Measurements from ENCODE around the gene ODC1.
"Not testable (repeated sequence)": the region's sequence is repeated elsewhere in the genome, so short reads cannot be mapped to it uniquely, and the experiment has no call there.

Gene ODC1

DNA sequence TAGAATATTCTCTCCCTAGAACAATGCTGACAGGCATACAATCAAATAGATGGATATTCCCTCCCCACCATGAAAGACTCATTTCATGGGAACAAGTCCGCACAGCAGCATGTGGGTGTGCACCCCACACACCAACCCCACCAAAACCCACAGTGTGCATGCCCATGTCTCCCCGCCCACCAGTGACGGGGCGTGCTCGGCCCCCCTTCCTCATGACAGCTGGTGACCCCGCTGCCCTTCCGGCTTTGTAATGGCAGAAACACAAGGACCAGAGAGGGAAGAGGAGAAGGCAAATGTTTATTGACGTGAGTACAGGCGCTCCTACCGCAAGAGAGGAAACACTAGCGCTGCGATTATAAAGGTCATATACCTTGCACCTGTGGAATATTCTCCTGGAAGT, 30.8 kb upstream of the ODC1 start:
- in situ Hi-C loops (cut with MboI; ENCODE audit: low sequenced_read_pairs) = no loop called here

- in situ Hi-C loops (cut with MboI; ENCODE audit: low sequenced_read_pairs) = no loop called here
These were observed 30.1 kb upstream of the ODC1 start for GRCh38 chr2:10478298-10478625.

DNA sequence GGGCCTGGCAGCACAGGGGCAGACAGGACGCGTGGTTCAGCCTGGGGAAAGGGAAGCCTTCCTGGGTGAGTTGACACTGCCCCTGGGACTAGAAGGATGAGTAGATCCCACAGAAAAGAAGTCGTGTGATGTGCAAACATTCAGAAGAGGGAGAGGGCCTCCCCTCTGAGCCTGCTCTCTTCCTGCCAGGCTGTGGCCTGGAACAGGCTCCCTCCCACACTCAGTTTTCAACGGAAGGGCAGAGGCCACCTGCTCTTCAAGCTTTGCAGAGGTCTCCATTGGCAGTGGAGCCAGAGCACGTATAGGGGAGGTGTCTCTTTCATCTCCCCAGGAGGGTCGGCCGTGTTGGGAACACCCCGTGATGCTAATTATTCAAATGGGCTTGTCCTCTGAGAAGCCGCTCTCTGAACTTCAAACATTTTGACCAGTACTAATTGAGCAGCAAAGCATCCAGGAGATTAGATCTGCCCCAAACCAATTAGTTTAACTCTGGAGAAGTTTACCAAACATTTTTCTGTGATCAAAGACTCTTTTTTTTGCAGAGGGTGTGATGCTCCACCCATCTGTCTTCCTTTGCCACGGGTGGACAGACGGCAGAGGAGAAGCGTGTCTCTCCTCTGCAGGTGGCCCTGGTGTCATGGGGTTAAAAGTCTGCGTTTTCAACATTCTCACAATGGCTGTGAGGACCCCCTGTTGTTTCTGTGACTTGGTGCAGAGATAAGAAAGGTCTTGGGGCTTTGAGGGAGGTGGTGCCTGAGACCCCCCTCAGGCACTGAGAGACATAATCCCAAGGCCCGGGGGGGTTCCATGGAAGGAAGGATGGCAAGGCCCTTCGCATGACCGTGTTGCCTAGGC, 29.5 kb upstream of the ODC1 start:
- in situ Hi-C loops (cut with MboI; ENCODE audit: low sequenced_read_pairs) = no loop called here

DNA sequence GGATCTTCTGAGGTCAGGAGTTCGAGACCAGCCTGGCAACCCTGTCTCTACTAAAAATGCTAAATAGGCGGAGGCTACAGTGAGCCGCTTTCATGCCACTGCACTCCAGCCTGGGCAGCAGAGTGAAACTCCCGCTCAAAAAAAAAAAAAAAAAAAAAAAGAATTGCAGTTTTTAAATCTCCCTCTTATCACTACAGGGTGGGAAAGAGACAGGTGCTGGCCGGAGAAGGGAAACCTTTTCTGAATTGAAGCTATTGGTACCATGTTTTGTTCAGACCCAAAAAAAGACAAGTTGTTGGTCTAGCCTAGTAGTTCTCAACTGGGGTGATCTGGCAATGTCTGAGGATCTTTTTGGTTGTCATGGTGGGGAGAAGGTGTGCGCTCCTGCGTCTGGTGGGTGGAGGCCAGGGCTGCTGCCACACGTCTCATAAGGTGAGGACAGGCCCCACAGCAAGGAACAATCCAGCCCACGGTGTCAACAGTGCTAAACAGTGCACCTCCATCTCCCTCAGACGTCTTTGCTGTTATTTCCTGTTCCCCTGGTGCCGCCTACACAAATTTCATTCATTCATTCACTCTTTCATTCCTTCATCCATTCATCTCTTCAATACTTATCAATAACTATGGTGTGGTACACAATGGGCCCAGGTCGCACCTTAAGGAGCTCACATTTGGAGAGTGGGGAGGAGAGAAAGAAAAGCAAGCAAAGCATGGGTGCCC, 28.8 kb upstream of the ODC1 start:
- in situ Hi-C loops (cut with MboI; ENCODE audit: low sequenced_read_pairs) = no loop called here

- in situ Hi-C loops (cut with MboI; ENCODE audit: low sequenced_read_pairs) = no loop called here
These were observed 27.9 kb upstream of the ODC1 start for GRCh38 chr2:10475811-10476660.

DNA sequence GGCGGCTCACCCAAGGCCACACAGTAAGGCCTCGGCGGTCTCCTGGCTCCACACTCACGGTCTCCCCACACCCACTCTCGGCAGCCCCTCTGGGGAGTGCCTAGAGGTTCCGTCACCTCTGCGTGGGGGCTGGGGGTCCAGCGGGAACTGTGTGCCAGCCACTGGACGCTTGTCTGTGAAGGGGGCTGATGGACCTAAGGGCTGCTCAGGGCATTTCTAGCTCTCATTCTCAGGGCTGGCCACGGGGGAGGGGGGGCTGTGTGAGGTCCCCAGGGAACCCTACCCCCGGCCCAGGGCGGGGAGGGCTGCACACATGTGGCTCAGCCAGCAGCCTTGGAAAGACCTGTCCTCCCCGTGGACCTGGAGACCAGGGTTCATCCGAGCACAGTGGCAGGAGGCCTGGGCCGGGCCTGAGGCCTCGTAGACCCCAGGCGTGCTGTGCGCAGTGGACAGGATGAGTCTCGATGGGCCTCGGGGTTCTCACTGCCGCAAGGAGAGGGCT, 27.1 kb upstream of the ODC1 start:
- in situ Hi-C loops (cut with MboI; ENCODE audit: low sequenced_read_pairs) = no loop called here

DNA sequence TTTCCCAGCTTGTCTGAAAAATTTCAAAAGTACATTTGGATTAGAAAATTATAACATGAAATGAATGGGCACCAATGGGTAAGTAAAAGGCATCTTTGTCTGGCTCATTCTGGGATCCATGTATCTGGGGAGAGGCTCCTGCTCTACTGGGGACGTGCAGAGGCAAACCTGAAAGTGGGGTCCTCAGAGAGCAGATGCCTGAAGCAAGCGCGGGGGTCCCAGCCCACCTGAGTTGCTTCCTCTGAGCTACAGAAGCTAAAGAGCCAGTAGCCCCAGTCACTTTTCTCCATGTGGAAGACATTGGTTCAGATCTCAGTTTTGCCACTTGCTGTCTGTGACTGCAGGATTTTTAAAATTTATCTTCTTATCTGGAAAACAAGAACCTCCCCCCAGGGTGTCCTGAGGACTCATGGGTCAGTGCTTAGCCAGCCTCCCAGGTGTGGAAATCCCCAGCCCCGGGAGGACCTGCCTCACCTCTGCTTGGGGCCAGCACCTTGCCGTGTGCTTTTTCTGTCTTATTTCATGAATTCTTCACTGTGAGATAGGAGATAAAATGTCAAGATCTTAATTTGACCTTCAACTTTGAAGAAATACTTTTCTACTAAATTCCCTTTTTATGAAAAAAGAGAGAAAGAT, 25.1 kb upstream of the ODC1 start:
- in situ Hi-C loops (cut with MboI; ENCODE audit: low sequenced_read_pairs) = no loop called here

- in situ Hi-C loops (cut with MboI; ENCODE audit: low sequenced_read_pairs) = no loop called here
These were observed 23.8 kb upstream of the ODC1 start for GRCh38 chr2:10471955-10472354.

GRCh38 chr2:10471046-10471571, 23.0 kb upstream of the ODC1 start:
- in situ Hi-C loops (cut with MboI; ENCODE audit: low sequenced_read_pairs) = no loop called here

DNA sequence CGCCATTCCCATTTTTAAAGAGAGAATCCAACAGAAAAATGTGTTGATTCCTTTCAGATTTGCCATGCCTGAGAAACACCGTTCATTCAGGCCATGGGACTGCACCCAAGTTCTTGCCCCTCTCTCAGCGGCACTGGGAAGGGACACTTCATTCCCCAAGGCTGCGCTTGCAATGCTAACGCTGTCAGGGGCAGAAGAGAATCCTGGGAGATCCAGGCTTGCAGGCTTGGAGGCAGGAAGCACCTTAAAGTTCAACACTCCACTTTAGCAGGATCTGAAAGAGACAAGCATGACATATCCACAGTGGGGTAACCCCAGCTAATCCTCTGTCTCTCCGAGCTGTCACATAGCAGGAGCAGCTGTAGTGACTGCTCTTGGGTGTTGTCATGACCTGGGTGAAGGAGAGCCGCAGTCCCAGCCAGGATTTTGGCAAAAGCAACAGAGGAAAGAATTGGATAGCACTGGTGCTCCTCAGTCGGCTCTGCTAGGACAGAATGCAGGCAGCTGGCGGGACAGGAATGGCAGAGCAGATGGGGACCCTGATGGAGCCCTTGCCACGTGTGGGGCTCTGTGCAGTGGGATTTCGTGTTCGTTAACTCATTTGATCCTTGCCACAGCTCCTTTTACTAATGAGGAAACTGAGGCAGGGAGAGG, 22.0 kb upstream of the ODC1 start:
- in situ Hi-C loops (cut with MboI; ENCODE audit: low sequenced_read_pairs) = no loop called here

GRCh38 chr2:10469301-10469700, 21.2 kb upstream of the ODC1 start:
- in situ Hi-C loops (cut with MboI; ENCODE audit: low sequenced_read_pairs) = no loop called here

DNA sequence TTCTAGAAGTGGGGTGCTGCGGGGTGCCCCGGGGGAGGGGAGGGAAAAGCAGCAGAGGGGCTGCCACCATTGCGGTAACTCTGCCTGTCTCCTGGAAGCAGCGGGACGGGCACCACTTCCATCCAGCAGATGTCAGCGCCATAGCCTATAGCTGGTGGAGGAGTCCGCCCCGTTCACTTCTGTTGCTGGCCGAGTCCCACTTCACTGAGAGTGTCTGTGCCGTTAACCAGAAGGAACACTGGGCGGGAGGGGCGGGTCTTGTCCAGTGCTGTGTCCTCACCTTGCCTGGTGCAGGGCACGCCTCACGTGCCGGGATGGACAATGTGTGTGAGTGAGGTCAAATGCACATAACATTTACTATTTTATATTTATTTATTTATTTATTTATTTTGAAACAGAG, 19.3 kb upstream of the ODC1 start:
- in situ Hi-C loops (cut with MboI; ENCODE audit: low sequenced_read_pairs) = no loop called here

DNA sequence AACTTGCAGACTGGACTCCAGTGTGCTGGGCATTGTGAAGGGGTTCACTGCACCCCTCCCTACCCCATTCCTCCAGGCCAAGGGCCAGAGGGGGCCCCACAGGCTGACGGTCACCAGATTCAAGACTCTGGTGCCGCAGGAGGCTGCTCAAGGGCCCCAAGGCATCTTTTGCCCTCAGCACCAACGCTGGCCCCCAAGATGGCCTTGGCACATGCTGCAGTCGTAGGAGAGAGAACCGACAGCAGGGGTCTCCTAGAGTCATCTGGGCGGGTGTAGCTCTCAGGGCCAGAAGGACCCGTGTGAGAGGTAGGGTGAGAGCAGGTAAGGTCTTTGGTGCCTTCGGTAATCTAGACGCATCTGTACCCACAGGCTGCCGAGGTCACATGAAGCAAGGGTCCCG, 18.7 kb upstream of the ODC1 start:
- in situ Hi-C loops (cut with MboI; ENCODE audit: low sequenced_read_pairs) = no loop called here

GRCh38 chr2:10465910-10466309, 17.8 kb upstream of the ODC1 start:
- in situ Hi-C loops (cut with MboI; ENCODE audit: low sequenced_read_pairs) = no loop called here

- in situ Hi-C loops (cut with MboI; ENCODE audit: low sequenced_read_pairs) = no loop called here
These were observed 14.3 kb upstream of the ODC1 start for GRCh38 chr2:10462178-10463083.

- in situ Hi-C loops (cut with MboI; ENCODE audit: low sequenced_read_pairs) = no loop called here
These were observed 12.3 kb upstream of the ODC1 start for GRCh38 chr2:10460366-10460796.

DNA sequence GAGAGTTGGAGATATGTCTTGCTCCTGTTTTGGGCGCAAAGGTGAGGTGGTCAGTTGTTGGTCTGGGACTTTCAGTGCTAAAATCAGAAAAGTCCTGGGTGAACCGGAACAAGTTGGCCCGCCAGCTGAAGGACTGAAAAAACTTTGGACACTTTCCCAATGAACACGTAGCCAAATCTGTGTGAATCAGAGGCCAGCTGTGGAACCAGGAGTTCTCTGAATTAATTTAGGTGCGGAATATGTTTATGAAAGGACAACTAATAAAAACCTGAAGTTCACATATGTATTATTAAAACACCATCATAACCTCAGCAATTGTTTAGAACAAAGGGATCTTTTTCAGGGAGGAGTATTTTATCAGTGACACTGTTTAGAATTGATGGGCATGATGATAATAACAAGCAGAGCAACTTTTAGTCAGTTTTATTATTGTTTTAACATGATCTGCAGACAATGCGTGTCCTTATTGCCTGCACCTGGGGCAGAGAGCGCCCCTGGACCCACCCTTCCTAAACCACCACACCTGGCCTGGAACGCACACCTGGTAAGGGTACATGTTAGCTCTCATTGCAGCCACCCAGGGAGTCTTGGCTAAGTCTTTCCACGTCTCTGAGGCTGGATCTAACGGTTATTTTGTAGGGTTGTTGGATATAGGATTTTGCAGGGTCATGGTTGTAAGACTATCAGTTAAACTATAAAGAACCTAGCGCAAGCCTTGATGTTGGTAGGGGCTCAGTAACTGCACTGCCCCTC, 9.9 kb upstream of the ODC1 start:
- in situ Hi-C loops (cut with MboI; ENCODE audit: low sequenced_read_pairs) = no loop called here

DNA sequence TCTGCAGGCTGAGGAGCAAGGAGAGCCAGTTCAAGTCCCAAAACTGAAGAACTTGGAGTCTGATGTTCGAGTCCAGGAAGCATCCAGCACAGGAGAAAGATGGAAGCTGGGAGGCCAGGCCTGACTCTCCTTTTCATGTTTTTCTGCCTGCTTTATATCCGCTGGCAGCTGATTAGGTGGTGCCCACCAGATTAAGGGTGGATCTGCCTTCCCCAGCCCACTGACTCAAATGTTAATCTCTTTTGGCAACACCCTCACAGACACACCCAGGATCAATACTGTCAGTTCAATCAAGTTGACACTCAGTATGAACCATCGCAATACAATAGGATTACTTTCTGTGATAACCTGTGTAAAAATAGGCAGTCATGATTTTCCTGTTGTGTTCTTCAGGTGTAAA, 9.1 kb upstream of the ODC1 start:
- in situ Hi-C loops (cut with MboI; ENCODE audit: low sequenced_read_pairs) = not testable (repeated sequence)
